Measurements from ENCODE around the gene EXT2. TPM values are rescaled to one million over a fixed set of nuclear protein-coding genes. Genes with fewer than 3 reads are reported as not detected.
A peak's percentile ranks its signal among the peaks of the same experiment; 100 is the strongest.

The EXT2 gene
- polyA plus RNA-seq, 1 of the 3 experiments (the other 2 are of a cell fraction) = 92.9 TPM

GRCh38 chr11:44229098-44229497 is 133.6 kb downstream of the EXT2 start (continued):
- no peak for TF ChIP-seq USF1 (IDR thresholded peaks at IDR 0.05; ENCODE audit: borderline replicate concordance, low read depth)
- no peak for TF ChIP-seq YY1 (IDR thresholded peaks at IDR 0.05; ENCODE audit: low read depth)
- TF ChIP-seq EZH2phosphoT487 (IDR thresholded peaks at IDR 0.05; ENCODE audit: borderline replicate concordance, low read depth) = no peak
- TF ChIP-seq USF2 (IDR thresholded peaks at IDR 0.05; ENCODE audit: borderline replicate concordance, low read depth, low read length) = no peak
- no peak for TF ChIP-seq RFX5 (IDR thresholded peaks at IDR 0.05; ENCODE audit: low read length)
- no peak for TF ChIP-seq RCOR1 (IDR thresholded peaks at IDR 0.05; ENCODE audit: low read length)
- no peak for TF ChIP-seq TCF12 (IDR thresholded peaks at IDR 0.05)
- no peak for TF ChIP-seq ELF1 (IDR thresholded peaks at IDR 0.05)
- no peak for TF ChIP-seq TAF1 (IDR thresholded peaks at IDR 0.05; ENCODE audit: borderline replicate concordance, low read depth, low read length)

GRCh38 chr11:44229624-44230023 is 134.1 kb downstream of the EXT2 start:
- ChIA-PET CTCF (interaction anchor here (0.9 to 1.3 kb wide), 2 partner anchors 12 to 44 kb away, joined by 3 read pairs; no protein-coding TSS in a partner anchor), POLR2A (no interaction called here)
- Histone ChIP-seq H3K4me1 (ENCODE audit: control insufficient read depth in 1 of 2, insufficient read depth in 2 of 2, low read depth in 1 of 2, low read length in 1 of 2) (peaks cover 7% of the 10 kb centered on the region in 2 experiments; a peak in 1 of 4 replicates), H4K20me1 (ENCODE audit: insufficient read depth) (no peaks in the 10 kb centered on the region), H3K79me2 (ENCODE audit: insufficient read depth) (no peaks in the 10 kb centered on the region), H3K9ac (no peak overlapping the region), H3K4me3 (ENCODE audit: low read depth in 2 of 2, low read length in 1 of 2) (no peak overlapping the region), H3K27ac (ENCODE audit: low read depth in 2 of 2, low read length in 1 of 2) (peak overlapping the region in 1 of 2 experiments; percentile 28; a peak in 1 of 4 replicates), H3F3A (replicated peaks; ENCODE audit: insufficient read depth) (no peaks in the 10 kb centered on the region), H3K9me2 (no peaks in the 10 kb centered on the region), H3K36me3 (replicated peaks in 1 of 2; ENCODE audit: control insufficient read depth in 1 of 2, insufficient read depth in 2 of 2, low read length in 1 of 2) (peaks cover 0 to 10% of the 10 kb centered on the region in 2 experiments), H2AFZ (ENCODE audit: low read depth) (no peak overlapping the region), H3K9me3 (no peaks in the 10 kb centered on the region), H3K4me2 (no peak overlapping the region), H3K27me3 (ENCODE audit: insufficient read depth) (no peaks in the 10 kb centered on the region)
- WGBS (ENCODE audit: low lambda C conversion rate) = 66% methylated on average over 3 of the region's 3 CpGs
- no peak for DNase-seq
- TF ChIP-seq TCF12 (IDR thresholded peaks at IDR 0.05) (no peak), FOXJ3 (CRISPR knock-in tag; IDR thresholded peaks at IDR 0.05) (no peak), ZBTB33 (IDR thresholded peaks at IDR 0.05; ENCODE audit: borderline replicate concordance, low read depth) (no peak), CHD2 (IDR thresholded peaks at IDR 0.05; ENCODE audit: low read length, partially characterized antibody) (no peak), PBX3 (IDR thresholded peaks at IDR 0.05) (no peak), TEAD4 (IDR thresholded peaks at IDR 0.05; ENCODE audit: borderline replicate concordance, insufficient read depth) (no peak), RXRA (IDR thresholded peaks at IDR 0.05; ENCODE audit: borderline replicate concordance, low read depth) (no peak)
